ENCODE results near the gene GORAB.

Gene GORAB

DNA sequence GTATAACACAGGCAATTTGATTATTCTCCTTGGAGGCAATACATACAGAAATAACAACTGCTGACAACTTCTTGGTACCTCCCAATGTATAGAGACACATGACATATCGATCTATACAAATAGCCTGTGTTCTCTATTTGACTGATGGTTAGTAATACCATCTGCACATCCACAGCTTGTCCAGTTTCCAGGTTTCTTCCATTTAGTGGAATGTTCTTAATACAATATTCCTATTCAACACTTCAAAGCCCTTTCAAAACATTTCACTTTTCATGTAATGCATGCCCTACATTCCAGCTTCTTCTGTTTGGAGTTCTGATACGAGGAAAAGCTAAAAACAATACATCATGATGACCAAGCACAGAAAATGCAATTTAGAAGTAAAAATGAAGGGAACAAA lies 37.0 kb upstream of the GORAB start:
- TF ChIP-seq, protein P1, sequence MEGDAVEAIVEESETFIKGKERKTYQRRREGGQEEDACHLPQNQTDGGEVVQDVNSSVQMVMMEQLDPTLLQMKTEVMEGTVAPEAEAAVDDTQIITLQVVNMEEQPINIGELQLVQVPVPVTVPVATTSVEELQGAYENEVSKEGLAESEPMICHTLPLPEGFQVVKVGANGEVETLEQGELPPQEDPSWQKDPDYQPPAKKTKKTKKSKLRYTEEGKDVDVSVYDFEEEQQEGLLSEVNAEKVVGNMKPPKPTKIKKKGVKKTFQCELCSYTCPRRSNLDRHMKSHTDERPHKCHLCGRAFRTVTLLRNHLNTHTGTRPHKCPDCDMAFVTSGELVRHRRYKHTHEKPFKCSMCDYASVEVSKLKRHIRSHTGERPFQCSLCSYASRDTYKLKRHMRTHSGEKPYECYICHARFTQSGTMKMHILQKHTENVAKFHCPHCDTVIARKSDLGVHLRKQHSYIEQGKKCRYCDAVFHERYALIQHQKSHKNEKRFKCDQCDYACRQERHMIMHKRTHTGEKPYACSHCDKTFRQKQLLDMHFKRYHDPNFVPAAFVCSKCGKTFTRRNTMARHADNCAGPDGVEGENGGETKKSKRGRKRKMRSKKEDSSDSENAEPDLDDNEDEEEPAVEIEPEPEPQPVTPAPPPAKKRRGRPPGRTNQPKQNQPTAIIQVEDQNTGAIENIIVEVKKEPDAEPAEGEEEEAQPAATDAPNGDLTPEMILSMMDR (IDR thresholded peaks at IDR 0.05; ENCODE audit: low read depth, low read length), result no peak
- H3K4me3 ChIP-seq (ENCODE audit: low read depth, low read length), result no peak overlapping the region
- no peak for DNase-seq
- no peaks in the 10 kb centered on the region for H3K4me1 ChIP-seq
- no peaks in the 10 kb centered on the region for H3K36me3 ChIP-seq
- H3K9me3 ChIP-seq, result no peaks in the 10 kb centered on the region
- H3K27me3 ChIP-seq, result no peaks in the 10 kb centered on the region

DNA sequence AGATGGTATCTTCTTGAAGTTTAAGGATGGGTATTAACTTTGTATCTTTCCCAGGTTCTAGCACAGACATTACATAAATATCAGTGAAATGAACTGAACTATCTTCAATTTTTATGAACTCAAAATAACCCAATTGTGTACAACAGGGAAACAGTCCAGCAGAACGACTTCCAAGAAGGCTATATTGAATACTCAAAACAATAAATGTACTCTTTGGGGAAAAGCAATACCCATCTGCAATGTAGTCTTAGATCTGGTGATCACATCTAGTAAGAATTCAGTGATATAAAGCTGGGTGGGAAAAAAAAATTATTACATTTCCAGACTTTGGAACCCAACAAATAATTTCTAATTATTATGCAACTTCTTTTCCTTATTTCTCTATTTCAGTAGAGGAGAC lies 33.1 kb upstream of the GORAB start:
- Histone ChIP-seq H3K4me1 (no peaks in the 10 kb centered on the region), H3K36me3 (no peaks in the 10 kb centered on the region), H3K4me3 (ENCODE audit: low read depth, low read length) (no peak overlapping the region), H3K27me3 (no peaks in the 10 kb centered on the region), H3K9me3 (no peaks in the 10 kb centered on the region)
- no peak for DNase-seq
- TF ChIP-seq, protein P1 (IDR thresholded peaks at IDR 0.05; ENCODE audit: low read depth, low read length), result no peak

DNA sequence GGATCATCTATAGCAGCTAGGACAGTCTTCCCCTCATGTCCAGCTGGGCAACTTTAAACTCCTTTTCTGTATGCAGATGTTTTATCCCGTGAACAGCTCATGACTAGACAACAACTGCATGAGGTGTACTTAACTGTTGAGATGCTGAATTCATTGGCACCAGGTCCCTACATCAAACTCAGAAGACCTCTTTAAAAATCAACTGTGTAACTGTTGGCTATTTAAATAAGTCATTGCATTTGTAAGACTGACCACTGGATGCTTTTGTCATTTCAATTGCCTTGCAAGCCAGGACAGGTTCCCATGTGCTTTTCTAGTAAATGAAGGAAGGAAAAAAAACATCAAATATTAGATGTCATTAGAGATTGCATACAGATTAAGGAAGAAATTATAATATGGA lies 28.3 kb upstream of the GORAB start:
- DNase-seq, result no peak
- TF ChIP-seq, protein P1 (IDR thresholded peaks at IDR 0.05; ENCODE audit: low read depth, low read length), result no peak
- no peak overlapping the region for H3K4me3 ChIP-seq (ENCODE audit: low read depth, low read length)
- H3K9me3 ChIP-seq, result no peaks in the 10 kb centered on the region
- H3K27me3 ChIP-seq, result no peaks in the 10 kb centered on the region
- no peaks in the 10 kb centered on the region for H3K4me1 ChIP-seq
- H3K36me3 ChIP-seq, result no peaks in the 10 kb centered on the region

DNA sequence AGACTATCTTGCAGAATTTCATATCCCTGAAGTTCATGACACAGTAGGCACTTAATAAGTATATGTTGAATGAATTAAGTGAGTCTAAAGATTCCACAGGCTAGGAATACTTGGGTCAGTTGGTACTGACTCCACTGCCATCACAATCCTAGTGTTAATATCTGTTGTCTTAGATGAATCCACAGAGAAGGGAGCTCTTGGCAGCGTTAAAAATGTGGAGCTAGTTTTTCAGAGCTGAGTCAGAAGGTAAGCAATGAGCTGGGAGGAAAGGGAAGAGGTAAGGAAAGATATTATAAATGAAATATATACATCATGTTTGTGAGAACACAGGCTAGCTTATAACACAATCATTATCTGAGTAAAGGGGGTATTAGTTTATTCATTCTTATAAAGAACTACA lies 21.8 kb upstream of the GORAB start:
- H3K36me3 ChIP-seq, result no peaks in the 10 kb centered on the region
- no peaks in the 10 kb centered on the region for H3K9me3 ChIP-seq
- TF ChIP-seq, protein P1 (IDR thresholded peaks at IDR 0.05; ENCODE audit: low read depth, low read length), result no peak
- DNase-seq, result no peak
- H3K4me3 ChIP-seq (ENCODE audit: low read depth, low read length), result no peak overlapping the region
- no peaks in the 10 kb centered on the region for H3K4me1 ChIP-seq
- no peaks in the 10 kb centered on the region for H3K27me3 ChIP-seq

DNA sequence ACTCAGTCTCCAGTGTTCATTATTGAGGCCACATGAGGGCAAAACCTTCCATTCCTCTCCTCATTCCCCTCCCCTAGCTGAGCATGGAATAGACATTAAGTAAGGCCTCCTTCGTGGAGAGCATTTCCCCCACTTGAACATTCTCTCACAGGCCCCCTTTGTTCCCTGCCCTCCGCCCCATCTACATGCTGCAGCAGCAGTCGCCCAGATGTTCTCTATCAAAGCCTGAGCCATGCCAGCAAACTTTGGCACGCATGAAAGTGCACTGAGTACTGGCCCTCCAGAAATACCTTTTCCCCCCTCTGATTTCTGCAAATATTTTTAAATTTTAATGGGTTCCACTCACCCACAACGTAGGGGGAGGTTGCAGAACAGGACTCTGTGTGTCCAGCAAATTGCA lies 20.9 kb upstream of the GORAB start:
- Histone ChIP-seq H3K4me3 (ENCODE audit: low read depth, low read length) (no peak overlapping the region), H3K4me1 (no peaks in the 10 kb centered on the region), H3K36me3 (no peaks in the 10 kb centered on the region), H3K27me3 (no peaks in the 10 kb centered on the region), H3K9me3 (no peaks in the 10 kb centered on the region)
- TF ChIP-seq, protein P1 (IDR thresholded peaks at IDR 0.05; ENCODE audit: low read depth, low read length), result no peak
- no peak for DNase-seq

DNA sequence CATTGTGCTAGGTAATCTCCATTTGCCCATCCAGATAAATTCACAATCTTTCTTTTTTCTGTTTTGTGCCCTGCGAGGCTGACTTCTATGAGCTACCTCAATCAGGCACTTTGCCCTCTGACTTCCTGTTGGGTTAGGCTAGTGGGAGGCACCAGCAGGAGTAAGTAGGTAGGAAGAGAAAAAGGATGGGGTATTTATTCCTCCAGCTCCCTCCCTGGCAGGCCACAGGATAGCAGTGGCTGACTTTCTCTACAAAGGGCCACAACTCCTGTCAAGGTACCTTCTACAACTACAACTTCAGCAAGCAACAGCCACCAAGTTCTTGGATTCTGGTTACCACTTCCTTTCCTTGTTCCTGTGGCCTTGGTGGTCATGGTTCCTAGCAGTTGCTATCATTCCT lies 18.8 kb upstream of the GORAB start:
- Histone ChIP-seq H3K36me3 (no peaks in the 10 kb centered on the region), H3K4me3 (ENCODE audit: low read depth, low read length) (no peak overlapping the region), H3K4me1 (no peaks in the 10 kb centered on the region), H3K27me3 (no peaks in the 10 kb centered on the region), H3K9me3 (no peaks in the 10 kb centered on the region)
- TF ChIP-seq, protein P1 (IDR thresholded peaks at IDR 0.05; ENCODE audit: low read depth, low read length), result no peak
- no peak for DNase-seq
